Activated T-helper 17 cell treated with anti-CD3 and anti-CD28 coated beads, Interleukin-2, amount 50 U/mL, for 72 hours (primary cell): Measurements from ENCODE around the gene TBC1D1. TPM values are rescaled to one million over a fixed set of nuclear protein-coding genes. Genes with fewer than 3 reads are reported as not detected.
A peak's percentile ranks its signal among the peaks of the same experiment; 100 is the strongest.

Experiments
- ATAC-seq: fragments of 150-1000 bp; cut with Tn5 transposase; replicated peaks from 2 replicates; pipeline ENCODE4 v1.10.0; 2021; ENCODE audit warnings: mild to moderate bottlenecking, moderate library complexity
- H3K27ac Mint-ChIP-seq: one replicate; pipeline ENCODE4 v1.8.0; 2022; ENCODE audit warnings: mixed read lengths
- H3K27me3 Mint-ChIP-seq: one replicate; pipeline ENCODE4 v1.8.0; 2022; ENCODE audit warnings: mixed read lengths
- H3K36me3 Mint-ChIP-seq: one replicate; pipeline ENCODE4 v1.8.0; 2022; ENCODE audit warnings: low read depth, mild to moderate bottlenecking, mixed read lengths
- H3K4me1 Mint-ChIP-seq: one replicate; pipeline ENCODE4 v1.8.0; 2022; ENCODE audit warnings: mixed read lengths
- H3K4me3 Mint-ChIP-seq: one replicate; pipeline ENCODE4 v1.8.0; 2022; ENCODE audit warnings: mild to moderate bottlenecking, mixed read lengths
- H3K9me3 Mint-ChIP-seq: one replicate; pipeline ENCODE4 v1.8.0; 2022; ENCODE audit warnings: mixed read lengths
- total RNA-seq, 2 donors: library from RNA; stranded (reverse); gene quantifications; one replicate each; pipeline ENCODE4 v1.2.3, GENCODE V29; 2022

TBC1D1 gene
- total RNA-seq, 2 donors from 2014 or later, result 29.9 to 39.0 TPM

DNA sequence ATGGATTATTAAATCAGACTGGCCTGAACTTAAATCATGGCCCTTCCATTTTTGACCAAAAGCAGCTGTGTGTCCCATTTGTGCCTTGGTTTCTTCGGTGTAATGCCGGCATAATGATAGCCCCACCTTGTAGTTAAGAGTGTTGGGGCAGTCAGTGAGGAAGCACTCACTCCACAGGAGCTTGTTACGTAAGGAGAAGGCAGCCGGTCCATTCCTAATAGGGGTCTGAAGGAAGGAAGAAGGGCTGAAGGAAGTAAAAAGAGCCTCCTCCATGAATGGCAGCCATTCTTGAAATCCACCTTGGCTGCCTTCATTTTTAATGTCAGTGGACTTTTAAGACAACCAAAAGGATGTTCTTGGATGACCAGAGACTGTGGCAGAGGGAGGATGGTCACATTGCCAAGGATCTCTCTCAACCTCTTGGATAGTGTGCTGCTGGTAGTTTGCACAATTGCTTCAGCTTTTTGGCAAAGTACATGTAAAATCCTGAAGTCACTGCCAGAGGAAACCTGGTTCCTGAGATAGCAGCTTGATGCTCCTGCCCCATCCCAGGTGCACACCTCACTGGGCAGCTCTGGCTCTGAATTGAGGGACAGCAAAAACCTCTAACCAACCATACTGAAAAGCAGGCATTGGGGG is 182.8 kb downstream of the TBC1D1 start:
- no peak overlapping the region for H3K4me3 Mint-ChIP-seq
- peaks cover 9% of the 10 kb centered on the region for H3K4me1 Mint-ChIP-seq
- peaks cover 32% of the 10 kb centered on the region for H3K36me3 Mint-ChIP-seq
- ATAC-seq, result no peak
- H3K27me3 Mint-ChIP-seq, result no peaks in the 10 kb centered on the region
- H3K27ac Mint-ChIP-seq, result no peak overlapping the region
- no peaks in the 10 kb centered on the region for H3K9me3 Mint-ChIP-seq

DNA sequence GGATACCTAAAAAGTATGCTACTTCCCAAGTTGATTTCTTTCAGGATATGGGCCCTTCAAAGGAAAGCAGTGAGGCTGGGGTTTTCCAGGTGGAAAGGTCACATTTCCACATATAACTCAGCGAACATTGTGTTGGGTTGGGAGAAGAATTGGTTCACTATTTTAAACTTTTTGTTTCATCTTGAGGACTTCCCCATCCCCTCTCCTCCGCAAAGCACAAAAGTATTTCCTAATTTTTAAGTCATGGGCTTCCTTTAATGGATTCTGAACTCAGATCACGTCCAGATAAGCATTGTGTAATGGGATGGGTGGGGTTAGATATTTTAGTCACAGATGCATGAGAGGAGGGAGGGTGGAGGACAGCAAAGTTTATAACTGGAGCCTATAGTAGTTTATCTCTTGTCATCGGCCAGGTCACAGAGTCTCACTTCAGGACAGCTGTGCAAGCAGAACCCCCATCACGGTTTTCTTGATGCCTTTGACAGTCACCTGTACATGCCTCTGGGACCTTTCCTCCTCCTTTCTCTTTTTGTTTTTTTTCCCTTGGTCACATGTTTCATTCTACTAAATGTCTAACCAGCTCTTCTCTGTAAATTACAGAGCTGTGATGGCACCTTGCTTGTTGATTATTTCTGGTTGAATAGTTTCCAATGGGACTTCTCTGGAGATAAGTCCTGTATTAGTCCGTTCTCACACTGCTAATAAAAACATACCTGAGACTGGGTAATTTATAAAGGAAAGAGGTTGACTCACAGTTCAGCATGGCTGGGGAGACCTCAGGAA is 184.7 kb downstream of the TBC1D1 start:
- peak; percentile 8 for ATAC-seq

DNA sequence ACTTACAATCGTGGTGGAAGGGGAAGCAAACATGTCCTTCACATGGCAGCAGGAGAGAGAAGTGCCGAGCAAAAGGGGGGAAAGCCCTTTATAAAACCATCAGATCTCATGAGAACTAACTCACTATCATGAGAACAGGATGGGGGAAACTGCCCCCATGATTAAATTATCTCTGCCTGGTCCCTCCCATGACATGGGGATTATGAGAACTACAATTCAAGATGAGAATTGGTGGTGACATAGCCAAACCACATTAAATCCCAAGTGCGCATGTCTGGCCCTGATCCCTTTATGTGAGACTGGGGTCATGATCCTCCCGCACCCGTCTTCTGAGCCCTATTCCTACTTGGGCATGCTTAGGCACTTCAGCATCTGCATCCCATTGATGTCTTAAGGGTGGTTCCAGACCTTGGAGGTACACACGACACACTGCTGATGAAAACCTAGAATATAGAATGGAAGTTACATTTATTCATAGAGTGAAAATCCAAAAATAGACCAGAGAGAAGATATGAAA is 185.3 kb downstream of the TBC1D1 start:
- H3K9me3 Mint-ChIP-seq, result no peaks in the 10 kb centered on the region
- no peaks in the 10 kb centered on the region for H3K27me3 Mint-ChIP-seq
- peak overlapping the region; percentile 11 for H3K27ac Mint-ChIP-seq
- ATAC-seq, result peak; percentile 52
- H3K36me3 Mint-ChIP-seq, result peaks cover 24% of the 10 kb centered on the region
- H3K4me1 Mint-ChIP-seq, result peaks cover 12% of the 10 kb centered on the region
- peak overlapping the region; percentile 12 for H3K4me3 Mint-ChIP-seq

More for the DNA sequence above, 184.7 kb downstream of the TBC1D1 start:
- H3K9me3 Mint-ChIP-seq, result no peaks in the 10 kb centered on the region
- peaks cover 24% of the 10 kb centered on the region for H3K36me3 Mint-ChIP-seq
- H3K27me3 Mint-ChIP-seq, result no peaks in the 10 kb centered on the region
- H3K4me1 Mint-ChIP-seq, result peaks cover 10% of the 10 kb centered on the region
- H3K4me3 Mint-ChIP-seq, result peak overlapping the region; percentile 12
- peak overlapping the region; percentile 11 for H3K27ac Mint-ChIP-seq

DNA sequence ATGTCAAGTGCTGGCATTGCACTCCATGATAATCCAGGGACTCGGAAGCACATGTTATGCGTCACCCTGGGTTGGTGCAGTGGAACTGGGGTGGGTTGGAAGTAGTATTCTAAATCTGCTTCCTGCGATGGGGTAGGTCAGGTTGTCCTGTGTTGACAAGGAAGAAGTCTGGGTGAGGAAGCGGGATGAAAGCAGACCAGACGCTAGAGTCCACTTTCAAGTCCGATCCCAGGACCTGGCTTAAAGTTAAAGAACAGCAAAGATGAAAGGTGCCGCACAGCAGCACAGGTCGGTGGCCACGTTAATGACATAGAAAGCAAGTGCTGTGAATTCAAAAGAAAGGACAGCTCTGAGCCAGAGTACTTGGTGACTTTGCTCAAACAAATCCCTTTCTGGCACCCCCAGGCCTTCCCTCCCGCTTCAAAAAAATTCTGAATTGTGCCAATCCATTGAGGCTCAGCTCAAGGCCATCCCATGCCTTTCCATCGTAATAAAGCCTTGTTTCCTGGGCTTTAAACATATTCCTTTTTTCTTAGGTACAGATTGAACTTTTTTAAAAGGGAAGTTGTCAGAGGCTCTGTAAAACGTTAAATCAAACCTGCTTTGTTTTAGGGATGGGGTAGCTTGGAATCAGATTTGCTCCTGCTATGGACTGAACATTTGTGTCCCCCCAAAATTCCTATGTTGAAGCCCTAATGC is 187.1 kb downstream of the TBC1D1 start:
- no peak for ATAC-seq
- Mint-ChIP-seq H3K4me1 (peaks cover 12% of the 10 kb centered on the region), H3K4me3 (peak overlapping the region; percentile 30), H3K36me3 (peaks cover 20% of the 10 kb centered on the region), H3K27me3 (no peaks in the 10 kb centered on the region), H3K27ac (peak overlapping the region; percentile 4), H3K9me3 (no peaks in the 10 kb centered on the region)

DNA sequence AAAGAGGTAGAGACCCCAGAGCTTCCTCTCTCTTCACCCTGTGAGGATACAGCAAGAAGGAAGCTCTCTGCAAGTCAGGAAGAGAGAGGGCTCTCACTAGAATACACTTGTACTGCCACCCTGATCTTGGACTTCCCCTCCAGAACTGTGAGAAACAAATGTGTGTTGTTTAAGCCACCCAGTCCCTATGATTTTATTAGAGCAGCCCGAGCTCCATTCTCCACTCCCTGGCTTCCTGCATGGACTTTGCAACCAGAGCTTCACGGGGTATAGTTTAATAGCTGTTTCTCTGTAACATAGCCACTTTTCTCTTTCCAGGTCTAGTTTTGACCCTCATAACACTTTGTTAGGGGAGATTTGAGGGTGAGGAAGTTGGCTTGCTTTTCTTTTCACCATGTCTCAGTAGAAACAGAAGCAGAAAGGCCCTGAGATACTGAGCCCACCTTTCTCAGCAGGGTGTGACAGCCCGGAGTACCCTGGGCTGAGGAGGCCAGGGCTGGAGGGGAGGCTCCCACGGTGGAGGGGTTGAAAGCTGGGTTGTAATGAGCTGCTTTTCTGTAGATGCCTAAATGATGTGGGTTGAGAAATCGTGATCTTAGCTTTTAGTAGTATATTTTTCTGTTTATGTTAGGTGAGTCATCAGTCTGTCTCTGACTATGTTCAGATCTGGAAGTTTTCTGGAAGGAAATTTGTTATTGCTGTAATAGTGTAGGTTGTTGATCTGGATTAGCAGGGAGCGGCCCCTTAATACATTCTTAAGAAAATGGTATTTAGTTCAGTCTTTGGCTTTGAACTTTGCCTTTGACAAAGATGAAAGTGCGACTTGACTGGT is 187.9 kb downstream of the TBC1D1 start:
- peak; percentile 82 for ATAC-seq
- H3K9me3 Mint-ChIP-seq, result no peaks in the 10 kb centered on the region
- peaks cover 12% of the 10 kb centered on the region for H3K4me1 Mint-ChIP-seq
- H3K4me3 Mint-ChIP-seq, result peak overlapping the region; percentile 30
- peak overlapping the region; percentile 4 for H3K27ac Mint-ChIP-seq
- no peaks in the 10 kb centered on the region for H3K27me3 Mint-ChIP-seq
- peaks cover 12% of the 10 kb centered on the region for H3K36me3 Mint-ChIP-seq

DNA sequence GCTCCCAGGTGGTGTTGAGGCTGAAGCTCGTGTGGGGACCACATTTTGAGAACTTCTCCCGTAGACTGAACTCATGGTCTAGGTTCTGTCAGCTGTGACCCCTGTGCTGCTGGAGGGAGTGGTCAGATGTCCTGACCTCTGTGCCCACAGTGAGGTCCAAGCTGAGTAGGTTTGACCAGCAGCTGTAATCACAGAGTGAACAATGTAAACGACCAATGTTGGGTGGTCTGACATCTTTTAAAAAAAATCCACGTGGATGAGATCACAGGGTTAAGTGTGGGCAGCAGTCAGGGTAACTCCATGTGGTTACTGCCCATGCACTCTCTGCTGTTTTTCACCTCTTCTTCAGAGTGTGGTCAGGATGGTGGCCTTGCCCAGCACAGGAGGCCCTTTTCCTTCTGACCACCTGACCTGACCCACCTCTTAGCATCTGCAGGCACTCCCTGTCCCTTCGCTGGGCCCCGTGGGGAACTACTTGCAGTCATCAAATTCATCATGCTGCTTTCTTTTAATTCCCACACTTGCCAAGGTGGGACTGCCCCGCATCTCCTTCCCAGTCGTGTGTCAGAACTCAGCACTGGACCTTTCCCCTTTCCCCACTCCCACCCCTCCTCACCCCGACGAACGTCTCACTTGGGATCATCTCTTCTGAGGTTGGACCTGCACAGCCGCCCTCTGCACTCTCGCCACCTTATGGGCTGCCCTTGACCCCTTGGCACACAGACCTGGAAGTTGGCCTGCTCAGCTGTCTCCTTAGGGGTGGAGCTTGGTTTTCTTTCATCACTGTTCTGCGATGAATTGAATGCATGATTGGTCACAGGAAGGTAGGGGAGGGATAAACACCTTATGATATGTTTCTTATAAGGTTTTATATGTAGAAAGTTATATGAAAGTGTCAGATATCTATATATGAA is 189.4 kb downstream of the TBC1D1 start:
- peaks cover 16% of the 10 kb centered on the region for H3K36me3 Mint-ChIP-seq
- no peaks in the 10 kb centered on the region for H3K9me3 Mint-ChIP-seq
- peak overlapping the region; percentile 25 for H3K27ac Mint-ChIP-seq
- no peak overlapping the region for H3K4me3 Mint-ChIP-seq
- peaks cover 12% of the 10 kb centered on the region for H3K4me1 Mint-ChIP-seq
- H3K27me3 Mint-ChIP-seq, result no peaks in the 10 kb centered on the region
- ATAC-seq, result no peak

DNA sequence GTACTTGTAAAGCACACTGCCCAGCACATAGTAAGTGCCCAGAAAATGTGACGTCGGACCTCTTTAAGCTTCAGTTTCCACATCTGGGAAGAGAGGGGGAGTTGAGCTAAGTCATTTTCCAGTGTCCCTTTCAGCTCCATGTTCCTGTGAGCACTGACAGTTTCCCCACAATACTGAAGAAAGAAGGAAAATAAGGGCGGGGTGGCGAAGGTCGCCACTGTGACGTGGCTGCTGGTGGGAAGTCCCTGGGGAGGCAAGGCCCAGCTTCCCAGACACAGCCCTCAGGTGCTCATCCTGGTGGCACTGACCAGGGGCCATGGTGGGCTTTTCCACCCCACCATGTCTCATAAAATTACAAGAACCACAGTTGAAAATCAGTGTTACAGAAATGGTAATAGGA is 191.1 kb downstream of the TBC1D1 start:
- Mint-ChIP-seq H3K9me3 (no peaks in the 10 kb centered on the region), H3K4me1 (peaks cover 8% of the 10 kb centered on the region), H3K27ac (peak overlapping the region; percentile 34), H3K27me3 (no peaks in the 10 kb centered on the region), H3K4me3 (no peak overlapping the region), H3K36me3 (peaks cover 7% of the 10 kb centered on the region)
- no peak for ATAC-seq

DNA sequence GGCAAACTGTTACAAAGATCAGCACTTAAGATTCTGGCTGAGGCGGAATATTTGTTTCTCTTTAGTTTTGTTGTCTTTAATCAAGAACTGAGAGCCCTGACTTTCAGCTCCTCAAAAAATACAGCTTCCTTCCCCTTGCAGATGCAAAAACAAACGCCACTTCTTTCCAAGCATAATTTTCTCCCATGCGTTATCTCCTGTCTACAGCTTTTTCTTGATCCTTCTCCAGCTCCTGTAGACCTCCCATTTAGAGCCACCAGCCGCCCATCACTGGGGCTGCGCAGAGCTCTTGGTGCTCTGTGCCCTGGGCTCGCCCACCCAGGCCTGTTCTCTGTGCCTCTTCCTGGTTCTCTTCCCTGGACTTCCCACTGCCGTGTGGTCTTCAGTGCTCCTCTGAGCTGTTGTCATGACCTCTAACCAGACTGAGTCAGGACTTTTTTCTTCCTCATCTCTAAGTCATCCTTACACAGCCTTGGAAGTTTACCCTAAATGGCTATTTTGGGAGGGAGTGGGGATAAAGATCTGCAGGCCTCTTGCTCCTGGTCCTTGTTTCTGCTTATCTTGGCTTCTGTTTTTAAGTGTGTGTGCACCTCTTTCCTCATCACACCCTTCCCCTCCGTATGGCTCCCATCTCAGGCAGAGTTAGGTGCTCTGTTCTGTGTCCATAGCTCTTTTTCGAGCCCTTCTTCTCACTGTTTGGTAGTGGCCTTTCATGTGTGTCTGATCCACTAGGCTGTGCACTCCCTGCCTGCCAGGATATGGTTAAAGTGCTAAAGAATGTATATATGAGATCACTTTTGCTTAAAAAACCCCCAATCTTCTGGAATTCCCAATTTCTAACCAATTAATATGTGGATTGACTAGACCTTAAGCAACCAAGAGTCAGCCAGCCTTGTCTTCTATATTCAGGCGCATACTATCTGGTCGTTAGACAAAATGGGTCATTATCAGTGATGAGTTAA is 191.8 kb downstream of the TBC1D1 start:
- peak overlapping the region; percentile 34 for H3K27ac Mint-ChIP-seq
- H3K4me1 Mint-ChIP-seq, result peaks cover 8% of the 10 kb centered on the region
- H3K36me3 Mint-ChIP-seq, result peaks cover 7% of the 10 kb centered on the region
- ATAC-seq, result no peak
- H3K27me3 Mint-ChIP-seq, result no peaks in the 10 kb centered on the region
- H3K9me3 Mint-ChIP-seq, result no peaks in the 10 kb centered on the region
- no peak overlapping the region for H3K4me3 Mint-ChIP-seq

DNA sequence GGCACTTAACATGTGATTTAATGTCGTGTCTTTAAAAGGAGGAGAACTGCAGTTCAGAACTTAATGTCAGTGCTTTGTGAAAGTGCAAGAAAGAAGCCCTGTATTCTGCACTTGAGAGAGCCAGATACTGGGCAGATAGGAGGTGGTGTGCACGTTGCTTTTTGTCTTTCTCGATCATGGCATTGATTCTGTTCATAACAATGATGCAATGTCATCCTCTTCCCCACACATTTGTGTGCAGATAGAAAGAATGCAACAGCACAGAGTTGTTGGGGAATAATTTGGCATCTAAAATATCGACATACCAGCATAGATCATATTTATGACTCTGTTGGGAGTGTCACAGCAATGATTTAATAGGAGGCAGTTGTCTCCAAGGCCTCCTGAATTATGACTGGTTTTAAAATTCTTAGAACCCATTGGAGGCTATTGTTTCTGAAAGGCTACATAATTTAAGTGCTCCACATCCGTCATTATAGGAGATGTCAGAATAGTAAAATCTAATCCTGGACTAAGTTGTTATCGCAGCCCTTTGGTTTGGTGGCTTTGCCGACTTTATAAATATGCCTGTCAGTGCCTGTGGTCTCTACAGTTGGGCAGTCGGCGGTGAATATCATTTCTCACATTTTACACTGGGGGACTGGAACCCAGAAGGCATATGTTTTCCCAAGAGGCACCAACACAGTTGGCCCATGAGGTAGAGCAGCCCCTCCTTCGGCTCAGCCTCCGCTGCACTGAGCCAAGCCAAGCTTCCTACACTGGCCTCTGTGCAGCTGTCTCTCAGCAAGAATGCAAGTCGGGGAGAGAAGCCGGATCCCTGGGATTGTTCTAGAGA is 194.2 kb downstream of the TBC1D1 start:
- Mint-ChIP-seq H3K27me3 (no peaks in the 10 kb centered on the region), H3K4me3 (no peak overlapping the region), H3K4me1 (peaks cover 6% of the 10 kb centered on the region), H3K9me3 (no peaks in the 10 kb centered on the region), H3K36me3 (peaks cover 16% of the 10 kb centered on the region), H3K27ac (no peak overlapping the region)
- no peak for ATAC-seq

DNA sequence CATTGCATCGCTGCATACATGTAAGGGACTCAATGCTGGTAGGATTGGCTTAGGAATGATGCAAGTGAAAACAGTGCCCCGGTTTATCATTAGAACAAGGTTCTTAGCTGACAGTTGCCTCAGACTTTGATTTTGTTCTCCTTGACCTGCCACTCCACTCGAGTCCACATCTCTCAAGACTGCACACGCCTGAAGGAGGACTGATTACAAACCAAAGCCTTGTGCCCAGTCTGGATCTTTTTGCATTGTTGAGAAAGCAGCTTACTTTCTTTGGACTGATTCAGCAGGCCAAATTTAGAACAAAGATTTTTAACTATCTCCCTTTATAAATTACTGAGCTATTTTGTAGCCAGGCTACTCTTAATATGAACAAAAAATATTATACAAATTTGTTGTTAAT is 194.9 kb downstream of the TBC1D1 start:
- no peak for ATAC-seq
- Mint-ChIP-seq H3K36me3 (peaks cover 23% of the 10 kb centered on the region), H3K4me1 (peaks cover 9% of the 10 kb centered on the region), H3K4me3 (no peak overlapping the region), H3K27ac (no peak overlapping the region), H3K9me3 (no peaks in the 10 kb centered on the region), H3K27me3 (no peaks in the 10 kb centered on the region)

DNA sequence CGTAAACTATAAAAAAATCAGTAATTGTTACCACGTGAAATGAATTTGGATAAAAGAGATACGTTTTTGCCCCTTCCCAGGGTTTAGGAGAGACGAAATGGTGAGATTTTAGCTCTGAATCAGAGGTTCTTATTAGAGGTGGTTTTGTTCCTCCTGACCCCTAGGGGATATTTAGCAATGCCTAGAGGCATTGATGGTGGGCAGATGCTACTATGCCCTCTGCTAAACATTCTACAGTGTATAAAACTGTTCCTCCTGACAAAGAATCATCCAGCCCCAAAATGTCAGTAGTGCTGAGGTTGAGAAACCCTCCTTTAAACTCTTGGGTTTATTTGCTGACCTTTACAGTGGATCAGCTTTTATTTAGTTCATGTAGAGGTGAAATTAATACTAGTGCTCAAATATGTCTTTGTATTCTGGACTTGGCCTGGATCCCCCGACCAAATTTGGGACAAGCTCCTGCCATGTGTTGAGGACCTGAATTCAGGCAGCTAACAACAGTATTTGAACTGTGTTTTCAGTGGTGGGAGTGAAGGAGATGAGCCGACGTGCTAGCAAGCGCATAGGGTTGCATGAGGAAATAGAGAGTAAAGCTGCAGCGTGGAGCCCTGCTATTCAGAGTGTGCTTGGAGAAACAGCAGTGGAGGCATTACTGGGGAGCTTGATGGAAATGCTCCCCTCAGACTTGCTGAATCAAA is 195.4 kb downstream of the TBC1D1 start:
- Mint-ChIP-seq H3K4me3 (no peak overlapping the region), H3K9me3 (no peaks in the 10 kb centered on the region), H3K4me1 (peaks cover 13% of the 10 kb centered on the region), H3K27me3 (no peaks in the 10 kb centered on the region), H3K36me3 (peaks cover 28% of the 10 kb centered on the region), H3K27ac (no peak overlapping the region)
- ATAC-seq, result no peak
